Mucosa of stomach (tissue), 1 donor: ENCODE results near the gene OR4D1.

Experiments used
- H3K27me3 ChIP-seq: one replicate; pipeline ENCODE4 v1.7.0; 2013; ENCODE audit warnings: mild to moderate bottlenecking, low read length; ENCODE audit not compliant: control insufficient read depth, insufficient read depth
- H3K36me3 ChIP-seq: one replicate; pipeline ENCODE4 v1.7.0; 2013; ENCODE audit warnings: low read length; ENCODE audit not compliant: control insufficient read depth, insufficient read depth
- H3K4me1 ChIP-seq: one replicate; pipeline ENCODE4 v1.7.0; 2013; ENCODE audit warnings: mild to moderate bottlenecking, low read length; ENCODE audit not compliant: control insufficient read depth, insufficient read depth
- H3K4me3 ChIP-seq: one replicate; pipeline ENCODE4 v1.7.0; 2013; ENCODE audit warnings: low read length
- H3K9ac ChIP-seq: one replicate; pipeline ENCODE4 v1.7.0; 2013; ENCODE audit warnings: mild to moderate bottlenecking, low read length, moderate library complexity
- H3K9me3 ChIP-seq: one replicate; pipeline ENCODE4 v1.7.0; 2013; ENCODE audit warnings: mild to moderate bottlenecking, low read length, moderate library complexity; ENCODE audit not compliant: control insufficient read depth
- donor health status: Pancreatic carcinoma.

Gene OR4D1

DNA sequence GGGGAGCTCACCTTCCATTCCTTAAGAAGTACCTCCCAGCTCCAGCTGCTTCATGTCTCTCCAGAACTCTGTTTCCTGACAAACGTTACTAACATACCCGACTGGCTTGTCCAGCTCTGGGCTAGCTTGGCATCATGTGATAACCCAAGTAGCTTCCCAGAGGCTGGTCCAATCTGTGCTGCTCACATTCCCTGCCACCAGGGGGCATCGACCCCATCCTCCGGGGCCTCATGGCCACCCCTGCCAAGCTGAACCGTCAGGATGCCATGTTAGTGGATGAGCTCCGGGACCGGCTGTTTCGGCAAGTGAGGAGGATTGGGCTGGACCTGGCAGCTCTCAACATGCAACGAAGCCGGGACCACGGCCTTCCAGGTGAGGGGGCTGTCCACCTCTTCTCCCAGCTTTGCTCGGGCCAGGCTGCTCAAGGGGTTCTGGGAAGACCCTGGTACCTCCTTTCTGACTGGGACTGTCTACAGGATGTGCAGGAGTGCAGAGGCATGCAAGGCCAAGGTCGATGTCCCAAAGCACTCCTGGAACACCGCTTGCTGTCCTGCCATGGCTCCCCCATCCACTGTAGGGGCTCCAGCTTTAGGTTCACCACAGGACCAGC, 51.9 kb downstream of the OR4D1 start:
- no peaks in the 10 kb centered on the region for H3K4me1 ChIP-seq
- peaks cover 18% of the 10 kb centered on the region for H3K27me3 ChIP-seq
- no peaks in the 10 kb centered on the region for H3K36me3 ChIP-seq
- H3K4me3 ChIP-seq, result no peak overlapping the region
- no peaks in the 10 kb centered on the region for H3K9me3 ChIP-seq
- no peak overlapping the region for H3K9ac ChIP-seq

DNA sequence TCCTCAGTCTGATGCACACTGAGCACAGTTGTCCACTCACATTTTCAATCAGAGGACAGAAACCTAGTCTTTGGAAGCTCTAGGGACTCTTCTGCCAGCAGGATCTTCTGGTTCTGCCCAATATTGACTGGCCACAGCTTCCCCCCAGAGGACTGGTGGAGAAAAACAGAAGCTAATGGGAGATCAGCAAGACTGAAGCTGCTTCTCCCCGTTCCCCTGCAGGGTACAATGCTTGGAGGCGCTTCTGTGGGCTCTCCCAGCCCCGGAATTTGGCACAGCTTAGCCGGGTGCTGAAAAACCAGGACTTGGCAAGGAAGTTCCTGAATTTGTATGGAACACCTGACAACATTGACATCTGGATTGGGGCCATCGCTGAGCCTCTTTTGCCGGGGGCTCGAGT, 54.7 kb downstream of the OR4D1 start:
- H3K4me1 ChIP-seq, result no peaks in the 10 kb centered on the region
- no peaks in the 10 kb centered on the region for H3K9me3 ChIP-seq
- peaks cover 3% of the 10 kb centered on the region for H3K36me3 ChIP-seq
- H3K4me3 ChIP-seq, result no peak overlapping the region
- H3K27me3 ChIP-seq, result peaks cover 10% of the 10 kb centered on the region
- H3K9ac ChIP-seq, result no peak overlapping the region

DNA sequence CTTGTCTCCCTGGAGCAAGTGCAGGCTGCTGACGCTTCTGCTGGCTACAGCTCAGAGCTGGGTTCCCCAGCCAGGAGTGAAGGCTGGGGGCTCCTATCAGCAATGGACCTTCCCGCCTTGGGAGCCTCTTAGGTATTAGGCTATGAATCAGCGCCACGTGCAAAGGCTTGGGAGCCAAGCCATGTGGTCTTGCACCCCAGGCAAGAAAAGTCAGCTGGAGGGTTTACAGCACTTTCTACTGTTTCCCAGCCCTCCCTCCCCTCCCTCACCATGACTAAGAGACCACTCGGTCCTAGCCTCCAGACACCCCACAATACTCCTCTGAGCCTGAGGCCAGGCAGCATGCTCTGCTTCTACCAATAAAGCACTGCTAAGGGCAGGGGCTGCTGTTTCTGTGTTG, 56.6 kb downstream of the OR4D1 start:
- Histone ChIP-seq H3K9me3 (no peaks in the 10 kb centered on the region), H3K36me3 (peaks cover 3% of the 10 kb centered on the region), H3K9ac (no peak overlapping the region), H3K4me3 (no peak overlapping the region), H3K27me3 (peaks cover 2% of the 10 kb centered on the region), H3K4me1 (no peaks in the 10 kb centered on the region)

DNA sequence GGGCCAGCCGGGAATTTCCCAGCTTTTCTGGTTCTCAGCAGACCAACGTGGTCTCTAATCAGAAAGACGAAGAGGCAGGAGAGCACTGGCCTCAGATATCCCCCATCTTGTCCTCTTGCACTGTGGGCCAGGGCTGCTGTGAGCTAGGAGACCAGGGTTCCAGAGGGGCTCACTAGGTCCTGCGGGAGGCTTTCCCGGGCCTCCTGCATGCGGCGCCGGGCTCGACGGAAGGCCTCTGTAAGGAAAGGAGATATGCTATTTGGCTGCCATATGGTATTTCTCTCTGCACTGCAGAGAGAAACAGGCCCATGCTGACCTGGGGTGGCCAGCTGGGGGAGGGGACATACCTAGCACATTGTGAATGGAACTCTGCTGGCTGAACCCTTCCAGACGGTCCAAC, 57.8 kb downstream of the OR4D1 start:
- Histone ChIP-seq H3K9me3 (no peaks in the 10 kb centered on the region), H3K9ac (no peak overlapping the region), H3K27me3 (no peaks in the 10 kb centered on the region), H3K4me3 (no peak overlapping the region), H3K4me1 (no peaks in the 10 kb centered on the region), H3K36me3 (peaks cover 3% of the 10 kb centered on the region)

DNA sequence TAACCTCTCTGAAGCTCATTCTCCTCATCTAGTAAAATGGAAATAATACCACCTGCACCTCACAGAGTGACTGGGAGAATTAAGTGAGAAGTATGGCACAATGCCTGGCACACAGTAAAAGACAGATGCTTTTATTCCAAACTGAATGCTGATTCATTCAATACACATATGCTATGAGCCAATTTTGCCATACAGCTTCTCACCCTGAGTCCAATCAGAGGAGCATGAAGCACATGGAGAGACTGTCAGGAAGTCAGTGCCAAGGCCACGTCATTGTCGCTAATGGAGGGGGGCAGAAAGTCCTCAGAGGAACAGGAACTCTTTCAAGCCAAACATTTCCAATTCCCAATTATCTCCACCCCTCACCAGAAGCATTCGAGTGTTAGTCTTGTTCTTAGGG, 59.3 kb downstream of the OR4D1 start:
- H3K36me3 ChIP-seq, result peaks cover 3% of the 10 kb centered on the region
- H3K27me3 ChIP-seq, result no peaks in the 10 kb centered on the region
- H3K4me3 ChIP-seq, result no peak overlapping the region
- H3K9me3 ChIP-seq, result no peaks in the 10 kb centered on the region
- H3K4me1 ChIP-seq, result no peaks in the 10 kb centered on the region
- no peak overlapping the region for H3K9ac ChIP-seq

DNA sequence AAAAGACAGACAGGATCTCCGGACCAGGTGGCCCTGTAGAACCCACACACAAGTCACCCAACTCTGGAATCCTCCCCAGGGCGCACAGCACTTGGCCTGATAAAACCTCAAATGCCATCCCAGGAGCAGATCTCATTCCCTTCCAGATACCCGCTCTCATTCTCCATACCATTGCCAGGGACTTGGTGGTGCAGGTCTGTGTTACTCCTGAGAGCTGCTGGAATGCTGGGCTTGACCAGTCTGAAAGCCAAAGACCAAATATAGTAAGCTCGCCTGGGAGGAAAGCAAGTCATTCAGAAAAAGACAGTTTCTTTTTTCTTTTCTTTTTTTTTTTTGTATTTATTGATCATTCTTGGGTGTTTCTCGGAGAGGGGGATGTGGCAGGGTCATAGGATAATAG, 60.2 kb downstream of the OR4D1 start:
- Histone ChIP-seq H3K9me3 (no peaks in the 10 kb centered on the region), H3K27me3 (no peaks in the 10 kb centered on the region), H3K9ac (no peak overlapping the region), H3K4me1 (no peaks in the 10 kb centered on the region), H3K4me3 (no peak overlapping the region), H3K36me3 (peaks cover 3% of the 10 kb centered on the region)
